BJ (cell line): Measurements from ENCODE around the gene LAMA5. TPM values are rescaled to one million over a fixed set of nuclear protein-coding genes. Genes with fewer than 3 reads are reported as not detected.

Experiments
- CTCF ChIA-PET: fragments of 350-600 bp; formaldehyde crosslinking; extraction: SDS; loops from one replicate; lab custom pipeline; 2021; ENCODE audit warnings: antibody characterized with exemption, inconsistent platforms; lab: Yijun Ruan, JAX
- POLR2A ChIA-PET: fragments of 300-600 bp; sonication (Branson Sonifier 250); formaldehyde crosslinking; extraction: SDS; loops from one replicate; lab custom pipeline; 2021; ENCODE audit warnings: antibody characterized with exemption; lab: Charles Lee
- DNase-seq: peaks from one replicate; pipeline ENCODE4 v3.0.0-alpha.2; 2011; ENCODE audit warnings: low read depth
- H3K27me3 ChIP-seq: 2 replicates; pipeline ENCODE4 v1.6.0; 2011; ENCODE audit warnings: low read length; ENCODE audit not compliant: control insufficient read depth, insufficient read depth
- H3K36me3 ChIP-seq: 2 replicates; pipeline ENCODE4 v1.5.1; 2011; ENCODE audit warnings: low read length; ENCODE audit not compliant: control insufficient read depth, insufficient read depth
- H3K4me3 ChIP-seq: 2 replicates; pipeline ENCODE4 v1.5.1; 2011; ENCODE audit warnings: low read depth, mild to moderate bottlenecking, control low read depth, low read length
- polyA plus RNA-seq: library from polyadenylated mRNA; depleted of rRNA; stranded (reverse); fragments of >200 nt; gene quantifications from 2 replicates; pipeline ENCODE4 v1.2.3, GENCODE V29; 2011
- TF ChIP-seq, protein P1 (sequence below): IDR thresholded peaks from 2 replicates; pipeline ENCODE4 v1.5.1; 2011; ENCODE audit warnings: low read depth, mild to moderate bottlenecking, control low read depth, inconsistent platforms, low read length, moderate library complexity; ENCODE audit not compliant: insufficient read depth

LAMA5 gene
- polyA plus RNA-seq, 1 experiment = 1.1 TPM

DNA sequence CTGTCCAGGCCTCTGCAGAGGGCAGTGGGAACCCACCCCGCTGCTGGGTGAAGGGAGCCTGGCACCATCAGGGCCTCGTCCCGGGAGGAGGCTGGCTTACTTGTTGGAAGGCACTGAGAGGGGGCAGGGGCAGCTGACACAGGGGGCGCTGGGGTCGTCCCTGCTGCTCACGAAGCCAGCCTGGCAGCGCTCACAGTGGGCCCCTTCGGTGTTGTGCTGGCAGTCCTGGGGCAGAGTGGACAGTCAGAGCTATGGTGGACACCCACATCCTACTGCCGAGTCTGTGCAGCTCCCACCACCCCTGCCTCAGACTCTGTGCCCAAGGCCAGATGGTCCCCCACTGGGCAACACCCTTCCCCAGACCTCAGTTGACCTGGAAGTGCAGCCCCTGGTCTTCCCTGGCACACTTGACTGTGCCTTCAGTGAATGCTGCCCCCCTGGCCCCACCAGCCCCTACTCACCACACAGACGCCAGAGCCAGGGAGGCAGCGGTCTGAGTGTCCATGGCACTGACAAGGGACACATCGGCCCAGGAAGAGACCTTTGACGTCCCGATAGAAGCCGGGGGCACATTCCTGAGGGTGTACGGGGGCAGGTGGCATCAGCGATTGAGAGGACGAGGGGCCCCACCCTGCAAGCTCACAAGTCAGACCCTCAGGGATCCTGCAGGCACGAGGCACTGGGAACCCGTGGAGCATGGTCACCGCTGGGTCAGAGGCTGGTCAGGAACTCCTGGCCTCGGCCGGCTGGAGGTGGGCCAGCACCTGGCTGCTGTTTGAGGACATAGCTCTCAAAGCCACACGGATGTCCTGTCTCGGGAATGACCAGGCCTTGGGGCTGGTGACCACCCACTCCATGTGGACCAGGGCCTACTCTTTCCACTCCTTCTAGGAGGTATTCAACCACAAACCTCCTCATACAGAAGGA lies 42.9 kb downstream of the LAMA5 start:
- CTCF ChIA-PET = no interaction called here
- TF ChIP-seq, protein P1, sequence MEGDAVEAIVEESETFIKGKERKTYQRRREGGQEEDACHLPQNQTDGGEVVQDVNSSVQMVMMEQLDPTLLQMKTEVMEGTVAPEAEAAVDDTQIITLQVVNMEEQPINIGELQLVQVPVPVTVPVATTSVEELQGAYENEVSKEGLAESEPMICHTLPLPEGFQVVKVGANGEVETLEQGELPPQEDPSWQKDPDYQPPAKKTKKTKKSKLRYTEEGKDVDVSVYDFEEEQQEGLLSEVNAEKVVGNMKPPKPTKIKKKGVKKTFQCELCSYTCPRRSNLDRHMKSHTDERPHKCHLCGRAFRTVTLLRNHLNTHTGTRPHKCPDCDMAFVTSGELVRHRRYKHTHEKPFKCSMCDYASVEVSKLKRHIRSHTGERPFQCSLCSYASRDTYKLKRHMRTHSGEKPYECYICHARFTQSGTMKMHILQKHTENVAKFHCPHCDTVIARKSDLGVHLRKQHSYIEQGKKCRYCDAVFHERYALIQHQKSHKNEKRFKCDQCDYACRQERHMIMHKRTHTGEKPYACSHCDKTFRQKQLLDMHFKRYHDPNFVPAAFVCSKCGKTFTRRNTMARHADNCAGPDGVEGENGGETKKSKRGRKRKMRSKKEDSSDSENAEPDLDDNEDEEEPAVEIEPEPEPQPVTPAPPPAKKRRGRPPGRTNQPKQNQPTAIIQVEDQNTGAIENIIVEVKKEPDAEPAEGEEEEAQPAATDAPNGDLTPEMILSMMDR = no peak
- Histone ChIP-seq H3K4me3 (no peak overlapping the region), H3K36me3 (no peaks in the 10 kb centered on the region; the same call in none of the 2 replicates), H3K27me3 (no peaks in the 10 kb centered on the region)
- no peak for DNase-seq
- POLR2A ChIA-PET = no interaction called here

DNA sequence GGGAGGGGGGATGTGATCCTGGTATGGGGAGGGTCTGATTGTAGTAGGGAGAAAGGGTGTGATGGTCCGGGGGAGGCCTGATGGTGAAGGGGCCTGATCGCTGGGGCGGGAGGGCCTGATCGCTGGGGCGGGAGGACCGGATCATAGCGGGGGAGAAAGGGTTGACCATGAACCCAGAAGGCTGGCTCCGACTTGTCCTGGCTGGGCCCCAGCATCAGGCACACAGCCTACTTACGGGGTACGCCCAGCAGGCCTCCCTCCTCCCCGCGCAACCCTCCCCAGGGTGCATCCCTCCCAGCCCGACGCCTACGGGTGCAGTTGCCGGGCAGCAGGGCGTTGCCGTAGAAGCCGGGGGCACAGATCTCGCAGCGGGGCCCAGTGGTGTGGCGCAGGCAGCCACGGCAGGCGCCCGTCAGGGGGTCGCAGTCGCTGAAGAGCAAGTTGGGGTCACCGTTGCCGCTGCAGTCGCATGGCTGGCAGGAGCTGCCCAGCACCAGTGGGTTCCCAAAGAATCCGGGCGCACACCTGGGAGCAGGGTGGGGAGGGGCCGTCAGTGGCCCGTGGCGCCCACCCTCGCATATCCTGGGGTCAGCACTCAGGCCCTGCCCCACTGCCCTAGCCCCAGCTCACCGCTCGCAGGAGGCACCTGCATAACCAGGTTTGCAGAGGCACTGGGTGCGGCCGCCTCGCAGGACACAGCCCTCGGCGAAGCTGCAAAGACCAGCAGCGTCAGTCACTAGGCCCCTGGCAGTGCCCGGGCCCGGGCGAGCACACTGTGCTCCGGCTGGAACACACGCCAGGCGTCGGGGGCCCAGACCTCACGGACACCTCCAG lies 43.7 kb downstream of the LAMA5 start:
- TF ChIP-seq, protein P1 = no peak
- Histone ChIP-seq H3K4me3 (no peak overlapping the region), H3K36me3 (no peaks in the 10 kb centered on the region; the same call in none of the 2 replicates), H3K27me3 (no peaks in the 10 kb centered on the region)
- ChIA-PET CTCF (no interaction called here), POLR2A (no interaction called here)
- DNase-seq = no peak

DNA sequence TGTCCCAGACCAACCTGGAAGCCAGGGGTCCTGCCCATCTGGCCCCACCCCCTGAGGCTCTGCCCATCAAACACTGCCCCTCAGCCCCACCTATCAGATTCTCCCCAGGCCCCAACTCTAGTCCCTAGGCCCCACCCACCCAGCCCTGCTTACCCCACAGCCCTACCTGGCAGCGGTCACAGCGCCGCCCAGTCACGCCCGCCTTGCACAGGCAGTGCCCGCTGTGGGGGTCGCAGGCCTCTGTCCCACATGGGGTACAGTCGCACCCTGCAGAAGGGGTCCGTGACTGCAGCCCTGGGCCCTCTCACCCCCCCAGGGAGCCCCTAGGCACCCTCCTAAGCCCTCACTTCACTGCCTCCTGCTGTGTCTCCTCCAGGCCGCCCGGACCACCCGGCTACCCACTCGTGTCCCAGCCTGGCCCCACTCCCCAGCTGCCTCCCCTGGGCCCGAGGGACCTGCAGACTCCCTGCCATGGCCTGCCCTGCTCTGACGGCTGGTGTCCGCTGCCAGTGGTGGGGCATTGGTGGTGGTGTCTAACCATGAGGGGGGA lies 44.5 kb downstream of the LAMA5 start:
- CTCF ChIA-PET = no interaction called here
- POLR2A ChIA-PET = no interaction called here
- no peak for DNase-seq
- Histone ChIP-seq H3K36me3 (no peaks in the 10 kb centered on the region; the same call in 1 of the 2 replicates), H3K4me3 (no peak overlapping the region), H3K27me3 (no peaks in the 10 kb centered on the region)
- TF ChIP-seq, protein P1 = no peak

DNA sequence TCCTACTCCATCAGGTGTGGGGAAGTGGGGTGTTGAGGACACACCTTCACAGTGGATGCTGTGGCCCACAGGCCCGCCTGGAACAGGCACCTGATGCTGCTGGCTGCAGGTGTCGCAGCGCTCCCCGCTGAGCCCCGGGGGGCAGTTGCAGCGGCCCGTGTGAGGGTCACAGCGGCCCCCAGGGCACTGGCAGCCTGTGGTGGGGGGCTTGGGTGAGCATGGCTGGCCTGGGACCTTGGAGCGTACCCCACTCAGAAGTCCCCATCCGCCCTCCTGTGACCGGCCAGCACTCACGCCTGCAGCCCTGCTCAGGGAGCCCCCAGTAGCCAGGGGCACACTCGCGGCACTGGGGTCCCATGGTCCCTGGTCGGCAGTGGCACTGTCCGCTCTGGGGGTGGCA lies 45.1 kb downstream of the LAMA5 start:
- TF ChIP-seq, protein P1 = no peak
- CTCF ChIA-PET = no interaction called here
- POLR2A ChIA-PET = no interaction called here
- no peaks in the 10 kb centered on the region; the same call in 1 of the 2 replicates for H3K36me3 ChIP-seq
- no peak for DNase-seq
- no peaks in the 10 kb centered on the region for H3K27me3 ChIP-seq
- no peak overlapping the region for H3K4me3 ChIP-seq

DNA sequence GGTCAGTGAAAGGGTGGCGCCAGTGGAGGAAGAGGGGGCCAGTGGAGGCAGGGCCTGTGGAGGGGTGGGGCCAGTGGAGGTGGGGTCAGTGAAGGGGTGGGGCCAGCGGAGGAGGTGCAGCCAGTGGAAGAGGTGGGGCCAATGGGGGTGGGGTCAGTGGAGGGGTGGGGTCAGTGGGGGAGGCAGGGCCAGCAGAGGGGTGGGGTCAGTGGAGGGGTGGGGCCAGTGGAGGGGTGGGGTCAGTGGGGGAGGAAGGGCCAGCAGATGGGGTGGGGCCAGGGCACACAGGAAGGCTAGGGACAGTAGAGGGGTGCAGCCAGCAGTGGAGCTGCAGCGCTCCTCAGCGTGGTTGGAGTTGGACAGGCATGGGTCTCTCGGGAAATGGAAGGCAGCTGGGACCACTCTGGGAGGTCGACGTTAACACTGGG lies 45.6 kb downstream of the LAMA5 start:
- DNase-seq = no peak
- TF ChIP-seq, protein P1 = no peak
- Histone ChIP-seq H3K4me3 (no peak overlapping the region), H3K36me3 (no peaks in the 10 kb centered on the region; the same call in 1 of the 2 replicates), H3K27me3 (no peaks in the 10 kb centered on the region)
- ChIA-PET POLR2A (no interaction called here), CTCF (no interaction called here)
